Gastroesophageal sphincter (tissue), 3 donors: ENCODE measurements around the gene SUGCT.

Experiments used
- CTCF ChIP-seq, 4 experiments: fragments of 200-600 bp in 2 of 4; fragments of 450-650 bp in 2 of 4; sonication (generic) in 1 of 4; IDR thresholded peaks; one replicate each; pipeline ENCODE4 v1.5.1; 2017 to 2019; ENCODE audit warnings: antibody characterized with exemption in 4 of 4, mild to moderate bottlenecking in 2 of 4, moderate library complexity in 2 of 4
- POLR2AphosphoS5 ChIP-seq: sonication (generic); formaldehyde crosslinking; IDR thresholded peaks from one replicate; pipeline ENCODE4 v1.6.1; 2017; ENCODE audit warnings: antibody characterized with exemption

- TF ChIP-seq CTCF (IDR thresholded peaks at IDR 0.05) (no peak), POLR2AphosphoS5 (no peak)
These were observed 403.5 kb downstream of the SUGCT start for GRCh38 chr7:40538281-40538680.
